ENCODE results near the gene EYS. TPM values are rescaled to one million over a fixed set of nuclear protein-coding genes. Genes with fewer than 3 reads are reported as not detected.

The EYS gene
- total and polyA plus RNA-seq, 2 of the 13 experiments (the other 11 are each of a cell fraction or from before 2014, with no cell fraction given) = 0.04 to 0.07 TPM

GRCh38 chr6:63739094-63739687 is 1967.8 kb downstream of the EYS start:
- FAIRE-seq = peak; percentile 15
- H3K9me3 ChIP-seq (ENCODE audit: low read length) = no peaks in the 10 kb centered on the region
- H4K20me1 ChIP-seq (ENCODE audit: insufficient read depth, low read length) = no peaks in the 10 kb centered on the region
- no peak overlapping the region for H2AFZ ChIP-seq (ENCODE audit: low read length)
- no peaks in the 10 kb centered on the region for H3K27me3 ChIP-seq (ENCODE audit: control insufficient read depth in 1 of 2, insufficient read depth in 2 of 2, low read length in 2 of 2)
- in situ Hi-C loops (cut with HindIII; ENCODE audit: extremely low pct_ligation_motif_present, low pct_unique_long_range_greater_than_20kb) (no loop called here), intact Hi-C loops (cut with micrococcal nuclease; ENCODE audit: unreplicated experiment) (no loop called here)
- no peak overlapping the region for H3K4me3 ChIP-seq (replicated peaks in 1 of 3; ENCODE audit: insufficient read depth in 1 of 3, low read depth in 2 of 3, low read length in 3 of 3)
- H3K4me1 ChIP-seq (ENCODE audit: insufficient read depth, low read length) = peaks cover 30% of the 10 kb centered on the region
- no peaks in the 10 kb centered on the region for H3K79me2 ChIP-seq (ENCODE audit: insufficient read depth, low read length)
- no TSS peak for BruUV-seq (replicated peaks)
- H3K4me2 ChIP-seq (ENCODE audit: low read depth, low read length) = peak overlapping the region; percentile 28; the same call in 1 of the 2 replicates
- no peaks in the 10 kb centered on the region for H3K36me3 ChIP-seq (replicated peaks in 1 of 2; ENCODE audit: control insufficient read depth in 1 of 2, insufficient read depth in 2 of 2, low read length in 2 of 2)
- no peak overlapping the region for H3K9ac ChIP-seq (ENCODE audit: insufficient read depth, low read depth, low read length)
- peak; percentile 95 for ATAC-seq
- POLR2A ChIA-PET = interaction anchor here (1.0 to 1.5 kb wide), 2 partner anchors 14 to 16 kb away, joined by 3 to 4 read pairs; no protein-coding TSS in a partner anchor
- WGBS (ENCODE audit: low lambda C conversion rate) = 0% methylated on average over 1 of the region's 1 CpG
- CTCF ChIA-PET (ENCODE audit: low intra/inter-chr PET ratio, low total read pairs) = no interaction called here
- H3K27ac ChIP-seq (ENCODE audit: extremely low read length, insufficient read depth, low read length) = peak overlapping the region; percentile 44
- DNase-seq (ENCODE audit: low spot score) = peak; percentile 87
- peak; percentile 41; the same call in 1 of the 2 replicates for TF ChIP-seq ZNF788 (CRISPR knock-in tag; IDR thresholded peaks at IDR 0.05; ENCODE audit: borderline replicate concordance)
- TF ChIP-seq DMAP1 (CRISPR knock-in tag; IDR thresholded peaks at IDR 0.05) = no peak
- no peak for TF ChIP-seq IKZF5 (CRISPR knock-in tag; IDR thresholded peaks at IDR 0.05)
- TF ChIP-seq ARID4A (CRISPR knock-in tag; IDR thresholded peaks at IDR 0.05; ENCODE audit: borderline replicate concordance) = peak; percentile 22; the same call in 1 of the 2 replicates
- TF ChIP-seq ETV5 (CRISPR knock-in tag; IDR thresholded peaks at IDR 0.05; ENCODE audit: borderline replicate concordance) = peak; percentile 28; the same call in 1 of the 2 replicates
- TF ChIP-seq SETDB1 (CRISPR knock-in tag; IDR thresholded peaks at IDR 0.05; ENCODE audit: borderline replicate concordance) = no peak
- TF ChIP-seq SCMH1 (CRISPR knock-in tag; IDR thresholded peaks at IDR 0.05; ENCODE audit: borderline replicate concordance) = no peak
- no peak for TF ChIP-seq ATM (IDR thresholded peaks at IDR 0.05; ENCODE audit: borderline replicate concordance)
- TF ChIP-seq SOX6 (IDR thresholded peaks at IDR 0.05) = no peak
- TF ChIP-seq SOX6 (CRISPR knock-in tag; IDR thresholded peaks at IDR 0.05) = peak; percentile 55
- TF ChIP-seq MTF2 (CRISPR knock-in tag; IDR thresholded peaks at IDR 0.05; ENCODE audit: borderline replicate concordance) = no peak
- no peak for TF ChIP-seq NFKB2 (CRISPR knock-in tag; IDR thresholded peaks at IDR 0.05; ENCODE audit: borderline replicate concordance)
- TF ChIP-seq CBX5 (CRISPR knock-in tag; IDR thresholded peaks at IDR 0.05; ENCODE audit: borderline replicate concordance) = no peak
- TF ChIP-seq JUND (CRISPR knock-in tag; IDR thresholded peaks at IDR 0.05) = no peak
- TF ChIP-seq AKAP8 (CRISPR knock-in tag; IDR thresholded peaks at IDR 0.05) = no peak
- no peak for TF ChIP-seq PHB2 (IDR thresholded peaks at IDR 0.05; ENCODE audit: partially characterized antibody)
- TF ChIP-seq ZBTB39 (CRISPR knock-in tag; IDR thresholded peaks at IDR 0.05) = no peak

All from HepG2 (cell line).